Measurements from ENCODE around the gene LILRB1. TPM values are rescaled to one million over a fixed set of nuclear protein-coding genes. Genes with fewer than 3 reads are reported as not detected.
"Not testable (repeated sequence)": the region's sequence is repeated elsewhere in the genome, so short reads cannot be mapped to it uniquely, and the experiment has no call there.

The LILRB1 gene
- total and polyA plus RNA-seq, 2 donors (not counting 3 experiments of a cell fraction or from before 2014, with no cell fraction given) = not detected

- Histone ChIP-seq H3K4me2 (ENCODE audit: insufficient read depth, low read length) (no peak overlapping the region), H3K27ac (ENCODE audit: insufficient read depth, low read depth, low read length) (no peak overlapping the region), H4K20me1 (replicated peaks; ENCODE audit: control insufficient read depth, extremely low read depth, insufficient read depth, low read length) (no peaks in the 10 kb centered on the region), H3K9ac (replicated peaks; ENCODE audit: extremely low read depth, insufficient read depth, low read length) (no peak overlapping the region), H3K36me3 (ENCODE audit: control insufficient read depth in 2 of 2, extremely low read depth in 1 of 2, insufficient read depth in 2 of 2, low read length in 2 of 2) (no peaks in the 10 kb centered on the region), H3K4me1 (ENCODE audit: control insufficient read depth, extremely low read depth, insufficient read depth, low read length) (no peaks in the 10 kb centered on the region), H3K27me3 (ENCODE audit: control insufficient read depth in 2 of 2, insufficient read depth in 2 of 2, low read length in 2 of 2) (no peaks in the 10 kb centered on the region), H3K9me1 (replicated peaks; ENCODE audit: control insufficient read depth, extremely low read depth, insufficient read depth, low read length) (no peaks in the 10 kb centered on the region), H3K4me3 (replicated peaks in 1 of 3; ENCODE audit: insufficient read depth in 1 of 3, low read depth in 1 of 3, low read length in 3 of 3) (no peak overlapping the region), H3K79me2 (ENCODE audit: control insufficient read depth, insufficient read depth, low read length) (no peaks in the 10 kb centered on the region), H2AFZ (ENCODE audit: low read depth, low read length) (no peak overlapping the region), H3K9me3 (replicated peaks; ENCODE audit: control insufficient read depth, insufficient read depth, low read length) (no peaks in the 10 kb centered on the region)
- no peak for FAIRE-seq
- dilution Hi-C loops (cut with MboI; ENCODE audit: extremely low pct_ligation_motif_present, low sequenced_read_pairs) = no loop called here
- DNase-seq (ENCODE audit: low read depth, low spot score) = no peak
- CTCF ChIA-PET = no interaction called here
- POLR2A ChIA-PET = no interaction called here
- intact Hi-C loops (cut with micrococcal nuclease) = no loop called here
- BruUV-seq (replicated peaks) = no TSS peak
- TF ChIP-seq GATA2 (IDR thresholded peaks at IDR 0.05; ENCODE audit: insufficient read depth, insufficient read length, low read depth, low read length) (no peak), POLR2A (IDR thresholded peaks at IDR 0.05; ENCODE audit: low read depth, low read length) (no peak), MYC (IDR thresholded peaks at IDR 0.05; ENCODE audit: low read depth, low read length) (no peak), FOS (IDR thresholded peaks at IDR 0.05; ENCODE audit: borderline replicate concordance, insufficient read depth, low read length) (no peak), JUN (IDR thresholded peaks at IDR 0.05; ENCODE audit: borderline replicate concordance, insufficient read depth, insufficient read length, low read depth) (no peak), POLR2AphosphoS5 (IDR thresholded peaks at IDR 0.05; ENCODE audit: insufficient read depth, low read depth, low read length) (no peak), EZH2 (IDR thresholded peaks at IDR 0.05; ENCODE audit: borderline replicate concordance, low read depth, low read length, severe bottlenecking) (no peak)
- TF ChIP-seq, protein P1, sequence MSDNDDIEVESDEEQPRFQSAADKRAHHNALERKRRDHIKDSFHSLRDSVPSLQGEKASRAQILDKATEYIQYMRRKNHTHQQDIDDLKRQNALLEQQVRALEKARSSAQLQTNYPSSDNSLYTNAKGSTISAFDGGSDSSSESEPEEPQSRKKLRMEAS (IDR thresholded peaks at IDR 0.05; ENCODE audit: insufficient read depth, insufficient read length) = no peak
- TF ChIP-seq, protein P2, sequence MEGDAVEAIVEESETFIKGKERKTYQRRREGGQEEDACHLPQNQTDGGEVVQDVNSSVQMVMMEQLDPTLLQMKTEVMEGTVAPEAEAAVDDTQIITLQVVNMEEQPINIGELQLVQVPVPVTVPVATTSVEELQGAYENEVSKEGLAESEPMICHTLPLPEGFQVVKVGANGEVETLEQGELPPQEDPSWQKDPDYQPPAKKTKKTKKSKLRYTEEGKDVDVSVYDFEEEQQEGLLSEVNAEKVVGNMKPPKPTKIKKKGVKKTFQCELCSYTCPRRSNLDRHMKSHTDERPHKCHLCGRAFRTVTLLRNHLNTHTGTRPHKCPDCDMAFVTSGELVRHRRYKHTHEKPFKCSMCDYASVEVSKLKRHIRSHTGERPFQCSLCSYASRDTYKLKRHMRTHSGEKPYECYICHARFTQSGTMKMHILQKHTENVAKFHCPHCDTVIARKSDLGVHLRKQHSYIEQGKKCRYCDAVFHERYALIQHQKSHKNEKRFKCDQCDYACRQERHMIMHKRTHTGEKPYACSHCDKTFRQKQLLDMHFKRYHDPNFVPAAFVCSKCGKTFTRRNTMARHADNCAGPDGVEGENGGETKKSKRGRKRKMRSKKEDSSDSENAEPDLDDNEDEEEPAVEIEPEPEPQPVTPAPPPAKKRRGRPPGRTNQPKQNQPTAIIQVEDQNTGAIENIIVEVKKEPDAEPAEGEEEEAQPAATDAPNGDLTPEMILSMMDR (IDR thresholded peaks at IDR 0.05; ENCODE audit: extremely low read depth in 1 of 2, insufficient read depth in 1 of 2, low read depth in 1 of 2, low read length in 2 of 2) = no peak
Observed at GRCh38 chr19:54594737-54595136, 35.5 kb upstream of the LILRB1 start.

- dilution Hi-C loops (cut with MboI; ENCODE audit: extremely low pct_ligation_motif_present, low sequenced_read_pairs); H3K9ac ChIP-seq (replicated peaks; ENCODE audit: extremely low read depth, insufficient read depth, low read length); POLR2A ChIA-PET: not testable (repeated sequence)
Observed at GRCh38 chr19:54595680-54596436, 34.4 kb upstream of the LILRB1 start.

More at GRCh38 chr19:54595680-54596436, 34.4 kb upstream of the LILRB1 start:
- H3K79me2 ChIP-seq (ENCODE audit: control insufficient read depth, insufficient read depth, low read length); H3K9me3 ChIP-seq (replicated peaks; ENCODE audit: control insufficient read depth, insufficient read depth, low read length); H3K27me3 ChIP-seq (ENCODE audit: control insufficient read depth in 2 of 2, insufficient read depth in 2 of 2, low read length in 2 of 2); intact Hi-C loops (cut with micrococcal nuclease); H3K4me2 ChIP-seq (ENCODE audit: insufficient read depth, low read length); H3K4me1 ChIP-seq (ENCODE audit: control insufficient read depth, extremely low read depth, insufficient read depth, low read length); H3K27ac ChIP-seq (ENCODE audit: insufficient read depth, low read depth, low read length); H3K9me1 ChIP-seq (replicated peaks; ENCODE audit: control insufficient read depth, extremely low read depth, insufficient read depth, low read length); H4K20me1 ChIP-seq (replicated peaks; ENCODE audit: control insufficient read depth, extremely low read depth, insufficient read depth, low read length); CTCF ChIA-PET; H3K36me3 ChIP-seq (ENCODE audit: control insufficient read depth in 2 of 2, extremely low read depth in 1 of 2, insufficient read depth in 2 of 2, low read length in 2 of 2); H3K4me3 ChIP-seq (replicated peaks in 1 of 3; ENCODE audit: insufficient read depth in 1 of 3, low read depth in 1 of 3, low read length in 3 of 3); H2AFZ ChIP-seq (ENCODE audit: low read depth, low read length); DNase-seq (ENCODE audit: low read depth, low spot score); FAIRE-seq; BruUV-seq (replicated peaks): not testable (repeated sequence)
